Lower leg skin (tissue), 4 donors: ENCODE data around the gene SERINC2. TPM values are rescaled to one million over a fixed set of nuclear protein-coding genes. Genes with fewer than 3 reads are reported as not detected.
A peak's percentile ranks its signal among the peaks of the same experiment; 100 is the strongest.

Experiments
- DNase-seq, 2 donors: peaks; one replicate each; pipeline ENCODE4 v3.0.0-alpha.2; 2019; ENCODE audit warnings: low spot score in 2 of 2
- H3K4me3 ChIP-seq: fragments of 200-600 bp; sonication (generic); 2 replicates; pipeline ENCODE4 v1.5.1; 2017; ENCODE audit warnings: mild to moderate bottlenecking, low read depth; ENCODE audit not compliant: poor library complexity, severe bottlenecking
- POLR2A ChIP-seq, 2 donors: fragments of 450-650 bp; IDR thresholded peaks; one replicate each; pipeline ENCODE4 v1.6.1; 2016 to 2017; ENCODE audit warnings: antibody characterized with exemption in 2 of 2, mild to moderate bottlenecking in 1 of 2, moderate library complexity in 1 of 2
- WGBS, 2 donors: methylation state at CpG; one replicate each; pipeline ENCODE4 v1.1.5; 2018; 5-methylcytosine and 5-hydroxymethylcytosine counted together
- intact Hi-C: fragments of 100-400 bp; cut with DNase I; formaldehyde crosslinking; loops from one replicate; pipeline ENCODE4 v1.15.0; 2023; ENCODE audit warnings: low total_unique reads
- total RNA-seq, 4 donors: library from RNA; depleted of rRNA; stranded (reverse); fragments of >200 nt; gene quantifications; one replicate each; pipeline ENCODE4 v1.1.0, GENCODE V29; 2016
- TF ChIP-seq, protein P1 (sequence below), 3 donors: fragments of 450-650 bp; IDR thresholded peaks; one replicate each; pipeline ENCODE4 v1.5.1; 2016; ENCODE audit warnings: antibody characterized with exemption in 3 of 3, mild to moderate bottlenecking in 3 of 3, moderate library complexity in 2 of 3

SERINC2 gene
- total RNA-seq, 4 donors from 2014 or later, result 51.4 to 85.4 (median 60.6) TPM

DNA sequence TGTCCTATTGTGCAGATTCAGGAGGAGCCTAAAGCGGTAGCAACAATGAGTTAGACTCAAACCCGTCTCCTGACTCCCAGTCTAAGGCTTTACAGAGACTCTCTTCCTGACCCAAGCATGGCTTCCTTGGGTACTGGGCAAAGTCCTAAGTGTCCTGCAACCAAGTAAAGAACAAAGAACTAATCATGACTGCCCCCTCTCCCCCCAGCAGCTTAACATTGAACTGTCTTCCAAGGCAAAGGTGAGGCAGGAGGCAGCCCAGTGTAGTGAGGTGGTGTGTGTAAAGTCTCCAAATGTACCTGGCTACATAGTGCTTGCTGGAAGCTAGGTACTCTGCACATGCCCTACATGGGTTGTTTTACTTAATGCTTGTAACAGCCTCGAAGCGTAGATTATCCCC, 42.4 kb upstream of the SERINC2 start:
- WGBS, 2 donors, result 89 to 97% methylated on average over 4 of the region's 4 CpGs
- intact Hi-C loops, result no loop called here
- no peak overlapping the region for H3K4me3 ChIP-seq

DNA sequence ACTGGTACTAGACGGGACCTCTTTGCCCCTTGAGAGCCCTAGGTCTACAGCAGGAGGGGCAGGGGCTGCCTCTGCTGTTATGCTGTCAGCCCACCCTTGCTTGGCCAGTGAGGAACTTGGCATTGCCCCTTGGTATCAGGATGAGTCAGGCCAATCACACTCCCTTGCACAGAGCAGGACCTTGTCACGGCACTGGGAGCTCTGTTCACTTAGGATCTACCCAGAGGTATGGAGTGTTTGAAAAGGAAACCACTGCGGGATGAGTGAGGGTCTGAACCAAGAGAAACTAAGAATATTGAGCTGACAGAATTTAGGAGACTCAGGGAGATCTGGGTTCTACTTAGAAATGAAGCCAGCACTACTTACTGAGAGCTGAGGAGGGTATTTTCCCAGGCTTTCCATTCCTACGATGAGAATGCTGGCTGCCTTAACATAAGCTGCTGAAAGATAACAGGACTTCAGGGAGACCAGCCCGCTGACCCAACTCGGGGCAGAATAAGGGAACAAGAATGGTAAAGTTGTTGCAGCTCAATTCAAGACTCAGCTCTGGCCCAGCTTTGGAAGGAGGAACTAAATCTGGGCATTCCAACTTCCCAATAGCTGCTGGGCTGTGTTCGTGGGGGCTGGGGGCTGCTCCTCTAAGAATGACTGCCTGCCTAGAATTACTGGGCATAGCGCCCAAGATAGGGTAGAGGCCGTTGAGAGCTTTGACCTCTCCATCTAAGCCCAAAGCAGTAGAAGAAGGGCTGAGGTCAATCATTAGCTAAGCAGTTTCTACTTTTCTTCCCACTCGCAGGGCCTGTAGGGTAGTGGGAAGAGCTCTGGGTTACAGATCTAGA, 41.7 kb upstream of the SERINC2 start:
- whole genome bisulfite sequencing, 2 donors, result 73 to 75% methylated on average over 10 of the region's 10 CpGs
- no peak for TF ChIP-seq POLR2A (IDR thresholded peaks at IDR 0.05)
- TF ChIP-seq, protein P1, sequence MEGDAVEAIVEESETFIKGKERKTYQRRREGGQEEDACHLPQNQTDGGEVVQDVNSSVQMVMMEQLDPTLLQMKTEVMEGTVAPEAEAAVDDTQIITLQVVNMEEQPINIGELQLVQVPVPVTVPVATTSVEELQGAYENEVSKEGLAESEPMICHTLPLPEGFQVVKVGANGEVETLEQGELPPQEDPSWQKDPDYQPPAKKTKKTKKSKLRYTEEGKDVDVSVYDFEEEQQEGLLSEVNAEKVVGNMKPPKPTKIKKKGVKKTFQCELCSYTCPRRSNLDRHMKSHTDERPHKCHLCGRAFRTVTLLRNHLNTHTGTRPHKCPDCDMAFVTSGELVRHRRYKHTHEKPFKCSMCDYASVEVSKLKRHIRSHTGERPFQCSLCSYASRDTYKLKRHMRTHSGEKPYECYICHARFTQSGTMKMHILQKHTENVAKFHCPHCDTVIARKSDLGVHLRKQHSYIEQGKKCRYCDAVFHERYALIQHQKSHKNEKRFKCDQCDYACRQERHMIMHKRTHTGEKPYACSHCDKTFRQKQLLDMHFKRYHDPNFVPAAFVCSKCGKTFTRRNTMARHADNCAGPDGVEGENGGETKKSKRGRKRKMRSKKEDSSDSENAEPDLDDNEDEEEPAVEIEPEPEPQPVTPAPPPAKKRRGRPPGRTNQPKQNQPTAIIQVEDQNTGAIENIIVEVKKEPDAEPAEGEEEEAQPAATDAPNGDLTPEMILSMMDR (IDR thresholded peaks at IDR 0.05), result no peak
- DNase-seq, result peak in 1 of 2 donors; percentile 62
- H3K4me3 ChIP-seq, result no peak overlapping the region
- intact Hi-C loops, result no loop called here

More for the DNA sequence above, 42.4 kb upstream of the SERINC2 start:
- peak in 1 of 2 donors; percentile 53 for DNase-seq
- TF ChIP-seq POLR2A (IDR thresholded peaks at IDR 0.05), result no peak
- TF ChIP-seq, protein P1 (IDR thresholded peaks at IDR 0.05), result no peak

DNA sequence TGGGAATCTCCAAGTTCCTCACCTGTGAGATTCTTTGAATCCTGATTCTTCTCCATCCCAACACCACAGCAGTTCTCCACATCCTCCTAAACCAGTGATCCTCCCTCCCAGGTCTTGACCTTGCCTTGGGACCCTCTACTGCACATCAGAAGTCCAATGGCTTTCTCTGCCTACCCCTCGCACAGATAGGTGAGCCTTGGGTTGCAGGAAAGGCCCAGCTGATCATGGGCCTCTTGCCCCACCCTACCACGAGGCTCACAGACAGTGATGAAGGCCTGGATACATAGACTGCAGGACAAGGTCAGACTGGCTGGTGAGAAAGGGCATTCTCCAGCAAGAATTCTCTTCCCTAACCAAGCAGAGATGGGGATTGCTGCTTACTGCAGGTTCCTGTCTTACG, 41.0 kb upstream of the SERINC2 start:
- peak in 1 of 2 donors; percentile 50 for DNase-seq
- intact Hi-C loops, result no loop called here
- H3K4me3 ChIP-seq, result no peak overlapping the region
- WGBS, 2 donors, result 66 to 83% methylated on average over 3 of the region's 3 CpGs
- TF ChIP-seq POLR2A (IDR thresholded peaks at IDR 0.05), result no peak
- TF ChIP-seq, protein P1 (IDR thresholded peaks at IDR 0.05), result no peak

DNA sequence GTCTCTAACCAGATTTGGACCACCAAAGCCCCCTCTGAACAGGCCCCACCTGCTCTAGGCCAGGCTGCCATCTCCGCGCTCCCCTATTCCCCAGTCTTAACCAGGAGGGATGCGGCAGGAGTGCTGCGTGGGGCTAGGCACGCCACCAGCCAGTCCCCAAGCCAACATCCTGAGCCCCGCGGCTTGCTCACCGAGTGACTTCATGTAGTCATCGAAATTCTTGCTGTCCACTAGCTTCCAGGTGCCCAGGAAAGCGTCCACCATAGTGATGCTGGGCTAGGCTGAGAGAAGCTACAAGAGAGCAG, 40.3 kb upstream of the SERINC2 start:
- peak overlapping the region; percentile 12 for H3K4me3 ChIP-seq
- TF ChIP-seq, protein P1 (IDR thresholded peaks at IDR 0.05), result no peak
- TF ChIP-seq POLR2A (IDR thresholded peaks at IDR 0.05), result no peak
- DNase-seq, result no peak
- WGBS, 2 donors, result 36 to 44% methylated on average over 6 to 10 of the region's 10 CpGs
- intact Hi-C loops, result no loop called here

DNA sequence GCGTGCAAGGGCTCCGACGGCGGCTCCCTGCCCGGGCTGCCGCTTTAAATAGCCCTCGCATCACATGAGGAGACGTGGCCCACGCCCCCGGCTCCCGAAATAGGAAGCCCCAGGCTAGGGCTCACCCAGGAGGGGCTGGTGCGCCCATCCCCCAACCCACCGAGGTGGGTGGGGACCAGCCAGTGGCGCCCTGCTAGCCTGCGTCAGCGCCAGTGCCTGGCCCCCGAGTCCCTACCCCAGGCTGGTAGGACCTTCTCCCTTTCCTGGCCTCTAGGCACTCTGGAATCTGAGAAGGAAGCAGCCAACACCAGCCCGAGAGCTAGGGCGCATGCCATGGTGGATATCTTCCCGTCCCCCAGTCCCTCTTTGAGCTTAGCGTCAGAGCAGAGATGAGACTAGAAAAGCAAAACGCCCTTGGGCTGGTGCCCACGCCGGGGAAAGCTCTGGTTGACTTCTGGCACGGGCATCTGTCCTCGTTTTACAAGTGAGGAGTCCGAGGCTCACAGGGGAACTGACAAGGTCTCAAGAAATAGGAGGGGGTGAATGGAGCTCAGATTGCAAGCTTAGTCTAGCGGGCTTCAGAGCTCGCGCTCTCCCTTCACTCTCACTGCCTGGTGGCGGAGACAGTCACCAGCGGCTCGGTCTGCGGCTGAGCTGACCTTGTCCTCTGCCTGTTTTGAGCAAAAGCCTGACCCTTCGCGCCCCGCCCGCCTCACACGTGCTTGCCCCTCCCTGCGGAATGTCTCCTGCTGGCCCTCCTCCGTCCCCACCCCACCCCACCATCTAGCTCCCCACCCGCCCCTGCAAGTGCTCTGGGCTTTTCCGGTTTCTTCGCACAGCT, 39.7 kb upstream of the SERINC2 start, which contains the start of gene FABP3:
Gene FABP3, minus strand, starts transcription at position 21 of the 841 bp plus-strand sequence. CDS start 62 bp downstream, outside the sequence.
- WGBS, 2 donors, result 0 to 1% methylated on average over 37 to 40 of the region's 44 CpGs
- H3K4me3 ChIP-seq, result peak within 1 kb of the TSS; percentile 12
- intact Hi-C loops, result no loop called here
- TF ChIP-seq, protein P1 (IDR thresholded peaks at IDR 0.05), result no peak
- no peak for TF ChIP-seq POLR2A (IDR thresholded peaks at IDR 0.05)
- DNase-seq, result peak; percentile 78 to 96
